SK-N-SH (cell line): ENCODE measurements around the gene ABCC5. TPM values are rescaled to one million over a fixed set of nuclear protein-coding genes. Genes with fewer than 3 reads are reported as not detected.

Experiments
- CTCF ChIA-PET: fragments of 300-600, 350-600 bp; formaldehyde crosslinking; extraction: SDS; loops from one replicate; lab custom pipeline; 2021; lab: Yijun Ruan, JAX
- POLR2A ChIA-PET: fragments of 350-600 bp; sonication (Branson Sonifier 250); formaldehyde crosslinking; extraction: SDS; loops from one replicate; lab custom pipeline; 2020; ENCODE audit warnings: antibody characterized with exemption, inconsistent platforms; lab: Yijun Ruan, JAX
- DNase-seq: peaks from one replicate; pipeline ENCODE4 v3.0.0; 2012
- H2AFZ ChIP-seq: fragments of 200-600 bp; sonication (generic); 2 replicates; pipeline ENCODE4 v1.8.1; 2016; ENCODE audit warnings: antibody characterized with exemption, mild to moderate bottlenecking, low read depth
- H3F3A ChIP-seq: fragments of 200-600 bp; sonication (generic); replicated peaks from 2 replicates; pipeline ENCODE3; 2016; ENCODE audit warnings: antibody characterized with exemption, mild to moderate bottlenecking; ENCODE audit not compliant: insufficient read depth
- H3K27ac ChIP-seq, 2 experiments: fragments of 200-500 bp in 1 of 2; fragments of 200-600 bp in 1 of 2; sonication (Bioruptor generic) in 1 of 2; sonication (generic), shearing (Covaris generic) in 1 of 2; 2 replicates each; pipeline versions ENCODE4 v1.5.1 to v1.6.1; 2014 to 2016; ENCODE audit warnings: low read depth in 2 of 2, inconsistent platforms in 1 of 2, low read length in 1 of 2, mild to moderate bottlenecking in 1 of 2, mixed read lengths in 1 of 2
- H3K27me3 ChIP-seq: fragments of 200-600 bp; sonication (generic), shearing (Covaris generic); 2 replicates; pipeline ENCODE4 v1.6.1; 2016; ENCODE audit warnings: mixed run types; ENCODE audit not compliant: insufficient read depth
- H3K36me3 ChIP-seq, 2 experiments: fragments of 200-500 bp in 1 of 2; fragments of 200-600 bp in 1 of 2; sonication (Bioruptor generic) in 1 of 2; sonication (generic) in 1 of 2; replicated peaks in 1 of 2; 2 replicates each; pipeline versions ENCODE3 to v1.5.1; 2014 to 2016; ENCODE audit warnings: low read length in 1 of 2, mild to moderate bottlenecking in 1 of 2; ENCODE audit not compliant: insufficient read depth in 2 of 2, control insufficient read depth in 1 of 2
- H3K4me1 ChIP-seq, 2 experiments: fragments of 200-500 bp in 1 of 2; fragments of 200-600 bp in 1 of 2; sonication (Bioruptor generic) in 1 of 2; sonication (generic), shearing (Covaris generic) in 1 of 2; 2 replicates each; pipeline versions ENCODE4 v1.5.1 to v1.6.1; 2014 to 2016; ENCODE audit warnings: low read depth in 1 of 2, low read length in 1 of 2, mixed run types in 1 of 2; ENCODE audit not compliant: insufficient read depth in 2 of 2, control insufficient read depth in 1 of 2
- H3K4me2 ChIP-seq: fragments of 200-600 bp; sonication (generic), shearing (Covaris generic); 2 replicates; pipeline ENCODE4 v1.6.1; 2017; ENCODE audit warnings: mixed run types
- H3K4me3 ChIP-seq, 2 experiments: fragments of 200-500 bp in 1 of 2; fragments of 200-600 bp in 1 of 2; sonication (Bioruptor generic) in 1 of 2; sonication (generic), shearing (Covaris generic) in 1 of 2; 2 replicates each; pipeline versions ENCODE4 v1.5.1 to v1.8.1; 2014 to 2016; ENCODE audit warnings: low read depth in 2 of 2, inconsistent platforms in 1 of 2, low read length in 1 of 2, mild to moderate bottlenecking in 1 of 2, mixed read lengths in 1 of 2, moderate library complexity in 1 of 2
- H3K79me2 ChIP-seq: fragments of 200-600 bp; sonication (generic); 2 replicates; pipeline ENCODE4 v1.8.1; 2017; ENCODE audit warnings: mild to moderate bottlenecking; ENCODE audit not compliant: insufficient read depth
- H3K9ac ChIP-seq: fragments of 200-600 bp; sonication (generic); 2 replicates; pipeline ENCODE4 v1.6.1; 2017; ENCODE audit warnings: mixed run types
- H3K9me2 ChIP-seq: fragments of 200-600 bp; sonication (generic); 2 replicates; pipeline ENCODE4 v1.6.1; 2017; ENCODE audit warnings: mixed run types
- H3K9me3 ChIP-seq: fragments of 200-600 bp; sonication (generic); 2 replicates; pipeline ENCODE4 v1.6.1; 2017; ENCODE audit warnings: mixed run types, mild to moderate bottlenecking, moderate library complexity
- H4K20me1 ChIP-seq: fragments of 200-600 bp; sonication (generic); 2 replicates; pipeline ENCODE4 v1.6.1; 2017; ENCODE audit warnings: mild to moderate bottlenecking, mixed run types; ENCODE audit not compliant: insufficient read depth
- EP300 ChIP-seq, 2 experiments: IDR thresholded peaks; 2 replicates each; pipeline versions ENCODE4 v1.4.0 to v1.6.1; 2012; ENCODE audit warnings: borderline replicate concordance in 1 of 2, low read depth in 1 of 2, low read length in 1 of 2
- FOSL2 ChIP-seq: IDR thresholded peaks from 2 replicates; pipeline ENCODE4 v1.4.0; 2012; ENCODE audit warnings: low read depth, mild to moderate bottlenecking, moderate library complexity, borderline replicate concordance
- FOXJ3 ChIP-seq: sonication (generic); formaldehyde crosslinking; IDR thresholded peaks from 2 replicates; pipeline ENCODE4 v1.5.1; 2020; ENCODE audit warnings: mild to moderate bottlenecking, missing genetic modification reagents
- MEF2A ChIP-seq: IDR thresholded peaks from 2 replicates; pipeline ENCODE4 v1.4.0; 2012; ENCODE audit warnings: low read depth, borderline replicate concordance
- RFX5 ChIP-seq: IDR thresholded peaks from 2 replicates; pipeline ENCODE4 v1.6.1; 2012; ENCODE audit warnings: mild to moderate bottlenecking, improper control_type of control experiment, low read length
- SIN3A ChIP-seq: IDR thresholded peaks from 2 replicates; pipeline ENCODE4 v1.6.1; 2012; ENCODE audit warnings: low read depth, mild to moderate bottlenecking, low read length, moderate library complexity, borderline replicate concordance
- SMC3 ChIP-seq: IDR thresholded peaks from 2 replicates; pipeline ENCODE4 v1.6.1; 2012; ENCODE audit warnings: low read depth, low read length, improper control_type of control experiment
- YY1 ChIP-seq: IDR thresholded peaks from 2 replicates; pipeline ENCODE4 v1.4.0; 2012; ENCODE audit warnings: low read depth, mild to moderate bottlenecking
- whole genome bisulfite sequencing: methylation state at CpG from one replicate; pipeline ENCODE4 v1.1.6; 2017; ENCODE audit warnings: low lambda C conversion rate; 5-methylcytosine and 5-hydroxymethylcytosine counted together
- polyA plus RNA-seq, 3 experiments: library from polyadenylated mRNA; depleted of rRNA; stranded (reverse); fragments of >200 nt; gene quantifications; 2 replicates each; pipeline ENCODE4 v1.2.3, GENCODE V29; 2012
- TF ChIP-seq, protein P1 (sequence below): IDR thresholded peaks from 2 replicates; pipeline ENCODE4; 2012

ABCC5 gene
- polyA plus RNA-seq, 1 of the 3 experiments (the other 2 are of a cell fraction) = 25.9 TPM

- Histone ChIP-seq H3K4me1 (no peaks in the 10 kb centered on the region), H2AFZ (no peak overlapping the region), H3K36me3 (no peaks in the 10 kb centered on the region), H3K79me2 (no peaks in the 10 kb centered on the region), H3F3A (no peaks in the 10 kb centered on the region), H3K9me2 (no peaks in the 10 kb centered on the region), H3K9me3 (no peaks in the 10 kb centered on the region), H3K27me3 (no peaks in the 10 kb centered on the region), H3K27ac (no peak overlapping the region), H3K9ac (no peak overlapping the region), H3K4me3 (no peak overlapping the region), H3K4me2 (no peak overlapping the region), H4K20me1 (no peaks in the 10 kb centered on the region)
- 64% methylated on average over 5 of the region's 6 CpGs for WGBS
- TF ChIP-seq, protein P1, sequence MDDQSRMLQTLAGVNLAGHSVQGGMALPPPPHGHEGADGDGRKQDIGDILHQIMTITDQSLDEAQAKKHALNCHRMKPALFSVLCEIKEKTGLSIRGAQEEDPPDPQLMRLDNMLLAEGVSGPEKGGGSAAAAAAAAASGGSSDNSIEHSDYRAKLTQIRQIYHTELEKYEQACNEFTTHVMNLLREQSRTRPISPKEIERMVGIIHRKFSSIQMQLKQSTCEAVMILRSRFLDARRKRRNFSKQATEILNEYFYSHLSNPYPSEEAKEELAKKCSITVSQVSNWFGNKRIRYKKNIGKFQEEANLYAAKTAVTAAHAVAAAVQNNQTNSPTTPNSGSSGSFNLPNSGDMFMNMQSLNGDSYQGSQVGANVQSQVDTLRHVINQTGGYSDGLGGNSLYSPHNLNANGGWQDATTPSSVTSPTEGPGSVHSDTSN = no peak
- no peak for TF ChIP-seq EP300 (IDR thresholded peaks at IDR 0.05; ENCODE audit: borderline replicate concordance in 1 of 2, low read depth in 1 of 2, low read length in 1 of 2)
- no peak for TF ChIP-seq SIN3A
- TF ChIP-seq FOSL2 = no peak
- TF ChIP-seq RFX5 = no peak
- TF ChIP-seq YY1 = no peak
- no peak for TF ChIP-seq SMC3
- no peak for DNase-seq
- ChIA-PET CTCF (interaction anchor here (1.6 to 1.7 kb wide), 2 partner anchors 10 to 26 kb away, joined by 4 to 6 read pairs; partner anchors contain the start of gene PARL), POLR2A (no interaction called here)
Observed at GRCh38 chr3:183911087-183911486, 106.6 kb downstream of the ABCC5 start.

DNA sequence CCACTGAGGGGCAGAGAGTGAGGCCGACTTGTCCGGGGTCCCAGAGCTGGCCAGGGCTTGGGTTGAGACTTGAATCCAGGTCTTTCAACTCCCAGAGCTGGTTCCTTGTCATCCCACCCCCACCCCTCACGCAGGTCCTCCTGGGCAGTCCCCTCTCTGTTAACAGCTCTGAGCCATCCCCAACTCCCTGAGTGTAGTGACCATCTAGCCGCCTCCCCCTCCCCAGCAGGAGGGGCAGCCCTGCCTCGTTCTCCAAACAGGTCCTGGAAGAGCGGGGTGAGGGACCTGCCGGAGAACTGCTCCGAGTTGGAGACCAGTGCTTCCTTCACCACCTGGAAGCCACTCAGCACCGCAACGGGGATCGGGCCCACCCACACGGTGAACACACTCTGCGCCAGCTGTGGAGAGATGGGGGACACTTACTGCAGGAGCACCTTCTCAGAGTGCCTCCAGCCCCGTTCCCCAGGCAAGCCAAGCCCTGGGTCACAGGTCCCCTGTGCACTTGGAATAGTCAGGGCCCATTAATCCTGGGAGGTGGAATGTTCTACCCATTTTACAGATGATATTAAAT, 108.6 kb downstream of the ABCC5 start:
- H3K9me3 ChIP-seq = no peaks in the 10 kb centered on the region
- H4K20me1 ChIP-seq = no peaks in the 10 kb centered on the region
- H3F3A ChIP-seq = no peaks in the 10 kb centered on the region
- no peak overlapping the region for H3K4me3 ChIP-seq
- H3K27me3 ChIP-seq = no peaks in the 10 kb centered on the region
- no peak overlapping the region for H3K4me2 ChIP-seq
- no peaks in the 10 kb centered on the region for H3K36me3 ChIP-seq
- no peak for DNase-seq
- POLR2A ChIA-PET = no interaction called here
- no peak for TF ChIP-seq FOXJ3 (CRISPR knock-in tag)
- TF ChIP-seq, all 33 proteins: peak for 0
- CTCF ChIA-PET = interaction anchor here (1.0 to 1.7 kb wide), 2 partner anchors 8 to 14 kb away, joined by 3 to 9 read pairs; no protein-coding TSS in a partner anchor
- Histone ChIP-seq H2AFZ (no peak overlapping the region), H3K9ac (no peak overlapping the region), H3K27ac (no peak overlapping the region), H3K9me2 (no peaks in the 10 kb centered on the region), H3K79me2 (no peaks in the 10 kb centered on the region), H3K4me1 (peaks cover 0 to 2% of the 10 kb centered on the region in 2 experiments; a peak in 1 of 4 replicates)
- WGBS = 63% methylated on average over 9 of the region's 14 CpGs

DNA sequence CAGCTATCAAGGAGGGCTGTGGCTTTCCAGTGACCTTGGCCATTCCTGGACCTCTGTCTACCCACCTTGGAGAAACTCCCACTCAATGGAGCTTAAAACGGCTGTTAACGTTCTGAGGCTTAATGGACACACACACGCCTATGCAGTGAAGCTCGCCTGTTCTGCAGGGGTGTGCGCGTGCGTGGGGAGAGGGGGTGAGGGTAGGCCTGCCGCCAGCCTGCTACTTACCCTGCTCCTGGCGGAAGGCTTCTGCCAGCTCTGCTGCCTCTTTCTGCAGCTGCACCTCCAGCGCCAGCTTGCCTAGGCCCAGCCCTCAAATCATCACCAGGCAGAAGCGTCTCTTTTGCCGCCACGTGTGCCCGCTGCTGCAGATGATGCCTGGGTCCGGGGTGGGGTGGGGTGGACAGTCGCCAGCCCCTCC, 109.8 kb downstream of the ABCC5 start:
- TF ChIP-seq MEF2A = no peak
- H3K27ac ChIP-seq = no peak overlapping the region
- no peaks in the 10 kb centered on the region for H3F3A ChIP-seq
- no peaks in the 10 kb centered on the region for H3K79me2 ChIP-seq
- ChIA-PET CTCF (interaction anchor here (1.7 kb wide), 1 partner anchor 12 kb away, joined by 9 read pairs; no protein-coding TSS in a partner anchor), POLR2A (no interaction called here)
- no peak overlapping the region for H3K4me3 ChIP-seq
- peaks cover 0 to 6% of the 10 kb centered on the region in 2 experiments; a peak in 1 of 4 replicates for H3K4me1 ChIP-seq
- peak; percentile 32 for DNase-seq
- H3K9ac ChIP-seq = no peak overlapping the region
- H3K9me3 ChIP-seq = no peaks in the 10 kb centered on the region
- H4K20me1 ChIP-seq = no peaks in the 10 kb centered on the region
- no peaks in the 10 kb centered on the region for H3K36me3 ChIP-seq
- no peak overlapping the region for H2AFZ ChIP-seq
- H3K4me2 ChIP-seq = no peak overlapping the region
- 73% methylated on average over 8 of the region's 16 CpGs for WGBS
- no peaks in the 10 kb centered on the region; the same call in 1 of the 2 replicates for H3K27me3 ChIP-seq
- H3K9me2 ChIP-seq = no peaks in the 10 kb centered on the region
